WERI-Rb-1 (cell line): ENCODE results near the gene TBX18.

Experiments used
- DNase-seq: peaks from one replicate; pipeline ENCODE4 v3.0.0-alpha.2; 2020
- H3K27ac ChIP-seq: fragments of 250-450 bp; sonication (Bioruptor Pico); 2 replicates; pipeline ENCODE4 v1.5.1; 2020; ENCODE audit warnings: mild to moderate bottlenecking, moderate library complexity
- H3K27me3 ChIP-seq: fragments of 250-450 bp; sonication (Bioruptor Pico); 2 replicates; pipeline ENCODE4 v1.5.1; 2021; ENCODE audit warnings: mild to moderate bottlenecking, low read depth, moderate library complexity; ENCODE audit not compliant: insufficient read depth, severe bottlenecking
- H3K36me3 ChIP-seq: fragments of 250-450 bp; sonication (Bioruptor Pico); 2 replicates; pipeline ENCODE4 v1.5.1; 2020; ENCODE audit warnings: mild to moderate bottlenecking, moderate library complexity
- H3K4me3 ChIP-seq: 2 replicates; pipeline ENCODE4 v1.5.1; 2011; ENCODE audit warnings: low read depth, mild to moderate bottlenecking, control low read depth, low read length
- H3K9me3 ChIP-seq: fragments of 250-450 bp; sonication (Bioruptor Pico); 2 replicates; pipeline ENCODE4 v1.5.1; 2021; ENCODE audit warnings: mild to moderate bottlenecking, moderate library complexity; ENCODE audit not compliant: severe bottlenecking
- TF ChIP-seq, protein P1 (sequence below): IDR thresholded peaks from 2 replicates; pipeline ENCODE4 v1.5.1; 2011; ENCODE audit warnings: low read depth, mild to moderate bottlenecking, control low read depth, inconsistent platforms, low read length

The TBX18 gene

DNA sequence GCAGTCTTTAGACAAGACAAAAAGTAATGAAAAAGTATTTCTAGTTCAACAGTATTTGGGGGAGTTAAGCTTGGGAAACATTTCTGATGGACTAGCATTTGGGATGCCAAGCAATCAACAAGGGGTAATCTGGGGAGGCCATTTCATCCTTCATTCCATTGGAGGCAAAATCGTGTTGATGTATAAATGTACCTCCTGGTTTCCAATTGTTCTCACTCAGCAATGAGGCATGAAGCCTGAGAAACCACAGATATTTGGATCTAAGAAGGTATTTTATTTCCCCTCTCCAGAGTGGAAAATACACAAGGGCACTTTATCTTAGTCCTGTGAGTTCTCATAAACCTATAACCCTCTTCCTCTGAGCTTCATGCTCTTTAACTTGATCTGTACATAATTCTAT, 68.2 kb downstream of the TBX18 start:
- H3K27ac ChIP-seq, result no peak overlapping the region
- no peaks in the 10 kb centered on the region for H3K36me3 ChIP-seq
- no peaks in the 10 kb centered on the region for H3K27me3 ChIP-seq
- H3K9me3 ChIP-seq, result no peaks in the 10 kb centered on the region
- DNase-seq, result no peak
- no peak overlapping the region for H3K4me3 ChIP-seq
- TF ChIP-seq, protein P1, sequence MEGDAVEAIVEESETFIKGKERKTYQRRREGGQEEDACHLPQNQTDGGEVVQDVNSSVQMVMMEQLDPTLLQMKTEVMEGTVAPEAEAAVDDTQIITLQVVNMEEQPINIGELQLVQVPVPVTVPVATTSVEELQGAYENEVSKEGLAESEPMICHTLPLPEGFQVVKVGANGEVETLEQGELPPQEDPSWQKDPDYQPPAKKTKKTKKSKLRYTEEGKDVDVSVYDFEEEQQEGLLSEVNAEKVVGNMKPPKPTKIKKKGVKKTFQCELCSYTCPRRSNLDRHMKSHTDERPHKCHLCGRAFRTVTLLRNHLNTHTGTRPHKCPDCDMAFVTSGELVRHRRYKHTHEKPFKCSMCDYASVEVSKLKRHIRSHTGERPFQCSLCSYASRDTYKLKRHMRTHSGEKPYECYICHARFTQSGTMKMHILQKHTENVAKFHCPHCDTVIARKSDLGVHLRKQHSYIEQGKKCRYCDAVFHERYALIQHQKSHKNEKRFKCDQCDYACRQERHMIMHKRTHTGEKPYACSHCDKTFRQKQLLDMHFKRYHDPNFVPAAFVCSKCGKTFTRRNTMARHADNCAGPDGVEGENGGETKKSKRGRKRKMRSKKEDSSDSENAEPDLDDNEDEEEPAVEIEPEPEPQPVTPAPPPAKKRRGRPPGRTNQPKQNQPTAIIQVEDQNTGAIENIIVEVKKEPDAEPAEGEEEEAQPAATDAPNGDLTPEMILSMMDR, result no peak

DNA sequence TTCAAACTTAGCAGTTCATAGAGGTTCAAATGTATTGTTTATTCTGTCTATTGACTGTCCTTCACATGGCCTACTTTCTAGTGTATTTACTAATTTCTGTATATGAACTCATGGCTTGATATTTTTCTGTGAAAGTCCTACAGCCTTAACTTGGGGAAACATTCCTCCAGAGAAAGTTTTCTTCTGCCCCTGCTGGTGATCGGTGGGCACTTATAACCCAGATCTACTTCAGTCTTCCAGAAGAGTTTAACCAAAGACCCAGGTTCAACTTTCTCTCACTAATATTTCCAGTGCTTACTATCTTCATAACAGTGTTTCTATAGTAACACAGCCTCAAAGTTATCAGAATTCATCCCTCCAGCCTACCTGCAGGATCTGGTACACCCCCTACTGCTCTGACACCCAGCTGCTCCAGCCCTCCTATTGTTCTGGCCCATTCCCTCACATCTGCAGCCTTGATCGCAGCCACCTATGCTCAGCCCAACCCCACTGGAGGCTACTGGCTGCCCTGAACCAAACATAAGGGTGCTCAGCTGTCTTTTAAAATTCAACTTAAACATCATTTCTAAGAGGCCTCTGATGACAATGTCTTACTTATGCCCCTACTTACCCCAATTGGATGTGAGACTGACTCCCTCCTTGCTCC, 72.3 kb downstream of the TBX18 start:
- H3K27ac ChIP-seq, result no peak overlapping the region
- TF ChIP-seq, protein P1, result no peak
- no peak for DNase-seq
- H3K9me3 ChIP-seq, result no peaks in the 10 kb centered on the region
- no peak overlapping the region for H3K4me3 ChIP-seq
- H3K27me3 ChIP-seq, result no peaks in the 10 kb centered on the region
- H3K36me3 ChIP-seq, result no peaks in the 10 kb centered on the region

DNA sequence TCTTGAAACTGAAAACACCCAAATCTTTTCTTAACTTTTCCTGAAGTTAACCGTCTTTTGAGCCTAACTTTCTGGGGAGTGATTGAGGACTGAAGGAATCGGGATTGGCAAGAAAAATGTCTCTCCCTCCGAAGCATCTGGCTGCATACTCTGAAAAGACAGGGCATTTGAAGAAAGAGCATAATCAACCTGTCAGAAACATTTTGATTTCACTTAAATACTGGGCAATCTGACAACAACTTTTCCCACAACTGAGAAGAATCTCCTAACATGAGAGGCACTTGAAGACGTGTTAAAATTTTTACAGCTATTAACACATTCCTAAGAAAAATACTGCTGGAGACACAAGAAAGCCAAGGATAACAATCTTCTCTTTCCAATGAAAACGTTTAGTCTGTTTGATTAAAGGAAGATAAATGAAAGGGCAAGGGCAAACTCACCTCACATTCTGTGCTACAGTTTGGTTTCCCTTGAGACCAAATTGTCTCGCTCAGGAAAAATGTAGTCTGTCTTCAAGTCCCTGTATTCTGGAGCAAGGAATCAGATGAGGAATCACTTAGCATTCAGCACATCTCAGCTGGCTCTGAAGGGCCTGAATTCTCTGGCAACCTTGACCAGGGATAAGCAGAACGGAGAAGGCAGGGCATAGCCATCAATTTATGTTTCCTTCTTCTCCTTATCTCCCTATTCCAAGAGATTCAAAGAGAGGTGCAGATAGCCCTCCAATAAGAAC, 76.1 kb downstream of the TBX18 start:
- Histone ChIP-seq H3K4me3 (no peak overlapping the region), H3K27me3 (no peaks in the 10 kb centered on the region), H3K9me3 (peaks cover 4% of the 10 kb centered on the region), H3K36me3 (no peaks in the 10 kb centered on the region), H3K27ac (no peak overlapping the region)
- TF ChIP-seq, protein P1, result no peak
- no peak for DNase-seq

DNA sequence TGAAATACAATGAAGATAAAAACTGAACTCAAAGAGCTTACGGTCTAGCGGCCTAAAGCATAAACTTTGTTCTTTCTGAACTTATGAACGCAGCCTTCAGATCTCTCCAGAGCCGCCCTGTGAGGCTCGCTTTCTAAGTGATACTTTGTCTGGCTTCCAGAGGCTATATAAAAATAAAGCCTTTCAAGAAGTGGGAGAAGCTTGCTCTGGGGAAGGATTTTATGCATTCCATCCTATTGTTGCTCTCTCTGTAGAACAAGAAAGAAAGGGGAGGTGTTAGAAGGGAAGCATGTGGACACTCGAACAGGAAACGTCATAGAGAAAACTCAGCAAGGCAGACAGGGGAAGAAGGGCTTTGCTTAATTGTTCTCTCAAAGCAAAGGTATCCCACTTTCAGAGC, 77.0 kb downstream of the TBX18 start:
- TF ChIP-seq, protein P1, result no peak

DNA sequence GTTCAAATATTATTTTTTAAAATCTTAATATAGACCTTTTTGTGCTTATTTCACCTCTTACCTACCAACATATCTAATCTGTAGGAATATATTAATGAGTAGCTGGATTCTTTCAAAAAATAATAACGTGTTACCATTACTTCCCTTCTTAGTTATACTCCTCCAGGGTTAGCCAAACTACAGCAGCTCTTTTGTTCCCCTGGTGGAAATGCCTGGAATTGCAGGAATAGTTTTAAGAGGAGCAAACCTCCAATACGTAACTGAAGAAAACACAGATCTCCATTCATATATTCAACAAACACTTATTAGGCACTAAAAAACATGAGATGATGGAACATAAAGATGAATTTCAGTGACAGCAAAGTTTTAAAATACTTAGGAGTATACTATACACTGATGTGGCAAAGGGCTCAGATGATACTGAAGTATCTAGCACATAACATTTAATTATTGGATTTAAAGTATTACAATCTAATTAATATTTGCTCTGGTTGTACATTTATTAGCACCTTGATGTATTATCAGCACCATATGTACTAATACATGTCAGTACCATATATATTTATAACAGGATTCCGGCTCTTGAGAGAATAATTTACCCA, 78.3 kb downstream of the TBX18 start:
- DNase-seq, result no peak
- H3K36me3 ChIP-seq, result no peaks in the 10 kb centered on the region
- no peaks in the 10 kb centered on the region for H3K27me3 ChIP-seq
- peaks cover 4% of the 10 kb centered on the region for H3K9me3 ChIP-seq
- H3K27ac ChIP-seq, result no peak overlapping the region
- TF ChIP-seq, protein P1, result peak; percentile 18; the same call in 1 of the 2 replicates
- no peak overlapping the region for H3K4me3 ChIP-seq

More for the DNA sequence above, 77.0 kb downstream of the TBX18 start:
- Histone ChIP-seq H3K4me3 (no peak overlapping the region), H3K27me3 (no peaks in the 10 kb centered on the region), H3K27ac (no peak overlapping the region), H3K9me3 (peaks cover 4% of the 10 kb centered on the region), H3K36me3 (no peaks in the 10 kb centered on the region)
- DNase-seq, result no peak
